Melanocyte of skin (primary cell): ENCODE results near the gene PRR20D. TPM values are rescaled to one million over a fixed set of nuclear protein-coding genes. Genes with fewer than 3 reads are reported as not detected.

ENCODE experiments used
- small RNA-seq, 2 donors: library from RNA; depleted of rRNA; stranded (forward); fragments of <200 nt; gene quantifications; one replicate each; pipeline ENCODE3, GENCODE V24; 2012
- total RNA-seq, 2 donors: library from RNA; depleted of rRNA; stranded (reverse); fragments of >200 nt; gene quantifications; 2 replicates each; pipeline ENCODE4 v1.2.3, GENCODE V29; 2012

The PRR20D gene
- not detected for total RNA-seq

GRCh38 chr13:57160332-57160731 is at the start of gene PRR20D:
PRR20D (plus strand) TSS chr13:57160632; CDS start chr13:57161019, 387 bp downstream.

GRCh38 chr13:57140235-57140968 is 20.0 kb upstream of the PRR20D start, which contains the start of gene PRR20A:
PRR20A (plus strand) TSS chr13:57140918; CDS start chr13:57141305, 387 bp downstream.

GRCh38 chr13:57147188-57147587 is 13.2 kb upstream of the PRR20D start, which contains the start of gene PRR20B:
PRR20B (plus strand) TSS chr13:57147488; CDS start chr13:57147875, 387 bp downstream.

GRCh38 chr13:57153761-57154160 is 6.7 kb upstream of the PRR20D start, which contains the start of gene PRR20C:
PRR20C (plus strand) TSS chr13:57154061; CDS start chr13:57154448, 387 bp downstream.

GRCh38 chr13:57166897-57167296 is 6.5 kb downstream of the PRR20D start, which contains the start of gene PRR20E:
PRR20E (plus strand) TSS chr13:57167197; CDS start chr13:57167584, 387 bp downstream.

Small RNA genes lying within 50 kb of the gene (small RNA-seq; reads per million reads assigned to genes)
- gene PRR20FP, result 0 reads per million in 2 donors

Other genes with a start within 250 kb of the PRR20D start
- gene PRR20A, start 19.7 kb upstream of the PRR20D start, total RNA-seq, result not detected
- not detected for gene PRR20B, start 13.1 kb upstream of the PRR20D start, total RNA-seq
- gene PRR20C, start 6.6 kb upstream of the PRR20D start, total RNA-seq, result not detected
- not detected for gene PRR20E, start 6.6 kb downstream of the PRR20D start, total RNA-seq